Ureter (tissue), 1 donor: ENCODE measurements around the gene DDX25. TPM values are rescaled to one million over a fixed set of nuclear protein-coding genes. Genes with fewer than 3 reads are reported as not detected.
A peak's percentile ranks its signal among the peaks of the same experiment; 100 is the strongest.
"Not testable (repeated sequence)": the region's sequence is repeated elsewhere in the genome, so short reads cannot be mapped to it uniquely, and the experiment has no call there.

ENCODE experiments used
- DNase-seq: peaks from one replicate; pipeline ENCODE4 v3.0.0-alpha.2; 2020; ENCODE audit warnings: low spot score
- total RNA-seq: library from RNA; stranded (reverse); gene quantifications from one replicate; pipeline ENCODE4 v1.2.4, GENCODE V29; 2023
- donor health status: DM: yes; HTN: yes; CAD: no.

DDX25 gene
- total RNA-seq, result not detected

- DNase-seq, result no peak
Observed at GRCh38 chr11:125903711-125904659, at the start of gene DDX25. Gene DDX25 (plus strand): TSS chr11:125904508. CDS start chr11:125904518, 10 bp downstream.

GRCh38 chr11:125857670-125858069, 46.6 kb upstream of the DDX25 start:
- DNase-seq, result not testable (repeated sequence)

GRCh38 chr11:125862786-125863185, 41.5 kb upstream of the DDX25 start:
- not testable (repeated sequence) for DNase-seq

GRCh38 chr11:125865354-125865753, 39.0 kb upstream of the DDX25 start:
- not testable (repeated sequence) for DNase-seq

- no peak for DNase-seq
Observed at GRCh38 chr11:125869521-125869920, 34.8 kb upstream of the DDX25 start.

- no peak for DNase-seq
Observed at GRCh38 chr11:125871391-125872137, 32.7 kb upstream of the DDX25 start.

- no peak for DNase-seq
Observed at GRCh38 chr11:125872138-125872491, 32.2 kb upstream of the DDX25 start.

- DNase-seq, result no peak
Observed at GRCh38 chr11:125873881-125874555, 30.3 kb upstream of the DDX25 start.

- DNase-seq, result peak; percentile 54
Observed at GRCh38 chr11:125874556-125875124, 29.7 kb upstream of the DDX25 start.

- DNase-seq, result no peak
Observed at GRCh38 chr11:125881291-125881690, 23.0 kb upstream of the DDX25 start.

GRCh38 chr11:125883375-125883774, 20.9 kb upstream of the DDX25 start:
- no peak for DNase-seq

- no peak for DNase-seq
Observed at GRCh38 chr11:125886997-125887372, 17.3 kb upstream of the DDX25 start.

- peak; percentile 93 for DNase-seq
Observed at GRCh38 chr11:125887373-125888324, 16.7 kb upstream of the DDX25 start, which contains the start of gene HYLS1. Gene HYLS1 (plus strand): TSS chr11:125887668. CDS start chr11:125899369, 11,701 bp downstream.

- no peak for DNase-seq
Observed at GRCh38 chr11:125890447-125891100, 13.7 kb upstream of the DDX25 start.

GRCh38 chr11:125892071-125892470, 12.2 kb upstream of the DDX25 start:
- DNase-seq, result no peak

GRCh38 chr11:125892994-125893393, 11.3 kb upstream of the DDX25 start:
- DNase-seq, result no peak

GRCh38 chr11:125901872-125902271, 2.4 kb upstream of the DDX25 start:
- no peak for DNase-seq

GRCh38 chr11:125902277-125902926, 1.9 kb upstream of the DDX25 start:
- no peak for DNase-seq

- DNase-seq, result peak; percentile 90
Observed at GRCh38 chr11:125902927-125903710, 1.2 kb upstream of the DDX25 start, which contains the start of gene PUS3. Gene PUS3 (minus strand): TSS chr11:125903206. CDS start chr11:125896284, 6,922 bp downstream.
